ENCODE measurements around the gene EIF4A2. TPM values are rescaled to one million over a fixed set of nuclear protein-coding genes. Genes with fewer than 3 reads are reported as not detected.

The EIF4A2 gene
- total RNA-seq, 6 donors from 2014 or later: 215 to 409 (median 290) TPM

DNA sequence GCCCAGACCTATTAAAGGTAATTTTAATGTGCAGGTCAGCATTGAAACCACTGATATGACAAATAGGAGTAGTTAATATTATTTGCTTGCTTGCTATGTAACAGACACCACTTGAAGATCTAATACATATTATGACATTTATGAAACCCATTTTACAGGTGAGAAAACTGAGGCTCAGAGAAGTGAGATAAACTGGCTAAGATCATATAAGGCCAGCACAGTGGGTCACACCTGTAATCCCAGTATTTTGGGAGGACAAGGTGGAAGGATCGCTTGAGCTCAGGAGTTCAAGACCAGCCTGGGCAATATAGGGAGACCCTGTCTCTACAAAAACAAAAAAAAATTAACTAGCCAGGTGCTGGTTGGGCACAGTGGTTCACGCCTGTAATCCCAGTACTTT is 33.1 kb upstream of the EIF4A2 start:
- WGBS, 2 donors: 97 to 100% methylated on average over 2 of the region's 2 CpGs

DNA sequence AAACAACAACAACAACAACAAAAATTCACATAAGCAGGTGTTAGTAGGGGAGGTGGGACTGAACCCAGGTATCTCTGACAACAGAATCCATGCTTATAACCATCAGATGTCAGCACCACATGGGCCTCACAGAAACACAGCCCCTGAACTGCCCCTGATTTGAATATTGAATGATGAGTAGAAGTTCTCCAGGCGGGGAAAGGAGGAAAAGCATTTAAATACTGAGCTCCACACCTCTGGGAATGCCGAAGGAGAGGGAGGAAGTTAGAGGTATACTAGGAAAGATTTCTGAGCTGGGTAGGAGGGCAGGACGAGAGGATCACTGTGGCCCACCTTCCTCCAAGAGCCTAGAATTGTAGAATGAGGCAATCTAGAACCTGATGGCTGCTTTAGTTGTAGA is 31.9 kb upstream of the EIF4A2 start:
- Histone ChIP-seq H3K27me3 (no peaks in the 10 kb centered on the region), H3K9me3 (no peaks in the 10 kb centered on the region), H3K4me1 (peaks cover 0 to 4% (median 0%) of the 10 kb centered on the region in 4 donors), H3K27ac (no peak overlapping the region), H3K36me3 (no peaks in the 10 kb centered on the region), H3K4me3 (no peak overlapping the region)
- TF ChIP-seq POLR2A (IDR thresholded peaks at IDR 0.05): no peak
- TF ChIP-seq, protein P1, sequence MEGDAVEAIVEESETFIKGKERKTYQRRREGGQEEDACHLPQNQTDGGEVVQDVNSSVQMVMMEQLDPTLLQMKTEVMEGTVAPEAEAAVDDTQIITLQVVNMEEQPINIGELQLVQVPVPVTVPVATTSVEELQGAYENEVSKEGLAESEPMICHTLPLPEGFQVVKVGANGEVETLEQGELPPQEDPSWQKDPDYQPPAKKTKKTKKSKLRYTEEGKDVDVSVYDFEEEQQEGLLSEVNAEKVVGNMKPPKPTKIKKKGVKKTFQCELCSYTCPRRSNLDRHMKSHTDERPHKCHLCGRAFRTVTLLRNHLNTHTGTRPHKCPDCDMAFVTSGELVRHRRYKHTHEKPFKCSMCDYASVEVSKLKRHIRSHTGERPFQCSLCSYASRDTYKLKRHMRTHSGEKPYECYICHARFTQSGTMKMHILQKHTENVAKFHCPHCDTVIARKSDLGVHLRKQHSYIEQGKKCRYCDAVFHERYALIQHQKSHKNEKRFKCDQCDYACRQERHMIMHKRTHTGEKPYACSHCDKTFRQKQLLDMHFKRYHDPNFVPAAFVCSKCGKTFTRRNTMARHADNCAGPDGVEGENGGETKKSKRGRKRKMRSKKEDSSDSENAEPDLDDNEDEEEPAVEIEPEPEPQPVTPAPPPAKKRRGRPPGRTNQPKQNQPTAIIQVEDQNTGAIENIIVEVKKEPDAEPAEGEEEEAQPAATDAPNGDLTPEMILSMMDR (IDR thresholded peaks at IDR 0.05): no peak
- TF ChIP-seq POLR2AphosphoS5 (IDR thresholded peaks at IDR 0.05): no peak
- no peak for TF ChIP-seq EP300 (IDR thresholded peaks at IDR 0.05)
- ATAC-seq (ENCODE audit: low FRiP score in 2 of 2) (no peak), DNase-seq (no peak)
- 66 to 68% methylated on average over 3 of the region's 3 CpGs for WGBS, 2 donors

More for the DNA sequence above, 33.1 kb upstream of the EIF4A2 start:
- H3K9me3 ChIP-seq: no peaks in the 10 kb centered on the region
- H3K27me3 ChIP-seq: no peaks in the 10 kb centered on the region
- TF ChIP-seq POLR2A (IDR thresholded peaks at IDR 0.05) (no peak), POLR2AphosphoS5 (IDR thresholded peaks at IDR 0.05) (no peak), EP300 (IDR thresholded peaks at IDR 0.05) (no peak)
- TF ChIP-seq, protein P1 (IDR thresholded peaks at IDR 0.05): no peak
- H3K4me3 ChIP-seq: no peak overlapping the region
- ATAC-seq (ENCODE audit: low FRiP score in 2 of 2) (no peak), DNase-seq (no peak)
- H3K4me1 ChIP-seq: peaks cover 0 to 7% (median 3%) of the 10 kb centered on the region in 4 donors
- no peaks in the 10 kb centered on the region for H3K36me3 ChIP-seq
- H3K27ac ChIP-seq: no peak overlapping the region

DNA sequence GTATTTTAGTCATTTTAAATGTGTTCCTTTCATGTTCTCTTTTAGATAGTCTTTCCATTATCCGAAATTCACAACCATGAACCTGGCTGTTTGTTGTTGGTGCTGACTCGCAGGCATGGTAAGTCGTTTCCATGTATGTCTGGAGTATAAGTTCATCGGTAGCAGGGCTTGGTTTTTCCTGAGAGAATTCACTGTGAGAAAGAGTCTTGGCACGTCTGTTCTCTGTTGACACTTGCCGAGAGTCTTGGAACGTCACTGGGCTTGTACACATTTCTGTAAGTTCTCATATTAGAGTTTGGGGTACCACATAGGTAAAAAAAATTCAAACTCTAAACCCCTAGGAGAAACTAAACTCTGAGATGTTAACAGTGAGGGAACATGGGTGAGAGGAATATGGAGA is 29.4 kb upstream of the EIF4A2 start:
- no peak for DNase-seq
- H3K4me1 ChIP-seq: peaks cover 0 to 4% (median 0%) of the 10 kb centered on the region in 4 donors
- 70 to 90% methylated on average over 7 of the region's 7 CpGs for WGBS, 2 donors
- no peak for ATAC-seq (ENCODE audit: low FRiP score in 2 of 2)
- H3K27me3 ChIP-seq: no peaks in the 10 kb centered on the region
- no peak overlapping the region for H3K4me3 ChIP-seq
- no peak for TF ChIP-seq POLR2AphosphoS5 (IDR thresholded peaks at IDR 0.05)
- TF ChIP-seq POLR2A (IDR thresholded peaks at IDR 0.05): no peak
- TF ChIP-seq, protein P1 (IDR thresholded peaks at IDR 0.05): no peak
- TF ChIP-seq EP300 (IDR thresholded peaks at IDR 0.05): no peak
- no peaks in the 10 kb centered on the region for H3K9me3 ChIP-seq
- H3K27ac ChIP-seq: no peak overlapping the region
- H3K36me3 ChIP-seq: no peaks in the 10 kb centered on the region

DNA sequence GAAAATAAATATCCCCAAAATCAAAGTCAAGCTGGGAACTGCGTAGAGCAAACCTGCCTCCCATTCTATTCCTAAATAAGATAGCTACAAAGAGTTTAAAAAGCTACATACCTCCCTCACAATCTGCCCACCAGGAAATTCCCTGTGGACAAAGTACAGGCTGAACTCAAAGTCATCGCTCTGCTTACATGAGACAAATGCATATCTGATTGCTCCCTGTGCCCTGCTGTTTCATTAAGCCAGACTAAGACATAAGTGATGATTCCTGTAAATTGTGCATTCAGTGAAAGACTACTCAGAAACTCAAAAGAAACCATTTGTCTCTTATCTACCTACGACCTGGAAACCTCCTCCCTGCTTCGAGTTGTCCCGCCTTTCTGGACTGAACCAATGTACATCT is 28.5 kb upstream of the EIF4A2 start:
- no peak for ATAC-seq (ENCODE audit: low FRiP score in 2 of 2)
- WGBS, 2 donors: 88 to 95% methylated on average over 5 of the region's 5 CpGs

DNA sequence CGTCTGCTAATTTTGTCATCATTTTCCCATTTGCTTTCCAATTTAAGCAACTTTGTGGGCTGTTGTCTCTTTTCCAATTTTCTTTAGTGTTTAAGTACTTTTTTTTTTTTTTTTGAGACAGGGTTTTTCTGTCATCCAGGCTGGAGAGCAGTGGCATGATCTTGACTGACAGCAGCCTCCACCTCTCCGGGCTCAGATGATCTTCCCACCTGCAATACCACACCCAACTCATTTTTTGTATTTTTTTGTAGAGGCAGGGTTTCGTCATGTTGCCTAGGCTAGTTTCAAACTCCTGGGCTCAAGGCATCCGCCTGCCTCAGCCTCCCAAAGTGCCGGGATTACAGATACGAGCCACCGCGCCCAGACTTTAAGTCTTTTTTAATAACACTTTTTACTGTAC is 26.2 kb upstream of the EIF4A2 start:
- DNase-seq: no peak
- TF ChIP-seq POLR2A (IDR thresholded peaks at IDR 0.05) (no peak), POLR2AphosphoS5 (IDR thresholded peaks at IDR 0.05) (no peak), EP300 (IDR thresholded peaks at IDR 0.05) (no peak)
- TF ChIP-seq, protein P1 (IDR thresholded peaks at IDR 0.05): no peak

More for the DNA sequence above, 28.5 kb upstream of the EIF4A2 start:
- H3K27me3 ChIP-seq: no peaks in the 10 kb centered on the region
- H3K9me3 ChIP-seq: no peaks in the 10 kb centered on the region
- H3K4me3 ChIP-seq: no peak overlapping the region
- H3K27ac ChIP-seq: no peak overlapping the region
- H3K36me3 ChIP-seq: no peaks in the 10 kb centered on the region
- no peak for TF ChIP-seq POLR2AphosphoS5 (IDR thresholded peaks at IDR 0.05)
- TF ChIP-seq, protein P1 (IDR thresholded peaks at IDR 0.05): no peak
- no peak for TF ChIP-seq EP300 (IDR thresholded peaks at IDR 0.05)
- no peak for TF ChIP-seq POLR2A (IDR thresholded peaks at IDR 0.05)
- peaks cover 0 to 4% (median 0%) of the 10 kb centered on the region in 4 donors for H3K4me1 ChIP-seq
- no peak for DNase-seq

More for the DNA sequence above, 26.2 kb upstream of the EIF4A2 start:
- Histone ChIP-seq H3K4me3 (no peak overlapping the region), H3K9me3 (no peaks in the 10 kb centered on the region), H3K36me3 (no peaks in the 10 kb centered on the region), H3K4me1 (peaks cover 0 to 4% (median 0%) of the 10 kb centered on the region in 4 donors), H3K27me3 (no peaks in the 10 kb centered on the region), H3K27ac (no peak overlapping the region)
- no peak for ATAC-seq (ENCODE audit: low FRiP score in 2 of 2)
- 80 to 85% methylated on average over 8 of the region's 8 CpGs for WGBS, 2 donors
